HepG2 (cell line): Measurements from ENCODE around the gene FXN. TPM values are rescaled to one million over a fixed set of nuclear protein-coding genes. Genes with fewer than 3 reads are reported as not detected.

Source experiments
- AFF4 ChIP-seq: sonication (generic); formaldehyde crosslinking; IDR thresholded peaks from 2 replicates; pipeline ENCODE4 v1.4.0; 2020; ENCODE audit warnings: missing genetic modification reagents
- CREM ChIP-seq, 2 experiments: sonication (generic) in 1 of 2; formaldehyde crosslinking in 1 of 2; IDR thresholded peaks; 2 replicates each; pipeline versions ENCODE4 v1.4.0 to v1.6.1; 2016 to 2020; ENCODE audit warnings: antibody characterized with exemption in 1 of 2, mild to moderate bottlenecking in 1 of 2, missing genetic modification reagents in 1 of 2
- ERF ChIP-seq: IDR thresholded peaks from 2 replicates; pipeline ENCODE4 v1.6.1; 2018; ENCODE audit warnings: missing biosample characterization, missing genetic modification reagents
- KLF9 ChIP-seq: IDR thresholded peaks from 2 replicates; pipeline ENCODE4 v1.6.1; 2016; ENCODE audit warnings: low read depth
- MAF1 ChIP-seq: sonication (generic); formaldehyde crosslinking; IDR thresholded peaks from 2 replicates; pipeline ENCODE4 v1.5.0; 2020; ENCODE audit warnings: missing genetic modification reagents, borderline replicate concordance
- MEIS1 ChIP-seq: sonication (generic); formaldehyde crosslinking; IDR thresholded peaks from 2 replicates; pipeline ENCODE4 v1.9.0; 2021; ENCODE audit warnings: mild to moderate bottlenecking, missing genetic modification reagents, moderate library complexity, borderline replicate concordance
- MTF1 ChIP-seq: sonication (generic); formaldehyde crosslinking; IDR thresholded peaks from 2 replicates; pipeline ENCODE4 v1.5.0; 2020; ENCODE audit warnings: missing genetic modification reagents
- PHB2 ChIP-seq: fragments of 450-650 bp; IDR thresholded peaks from 2 replicates; pipeline ENCODE4 v1.6.1; 2018; ENCODE audit not compliant: partially characterized antibody
- POLR2AphosphoS5 ChIP-seq: IDR thresholded peaks from 2 replicates; pipeline ENCODE4 v1.6.1; 2012; ENCODE audit warnings: low read depth, low read length
- RFX3 ChIP-seq: IDR thresholded peaks from 2 replicates; pipeline ENCODE4 v1.6.1; 2016; ENCODE audit warnings: missing biosample characterization, missing genetic modification reagents
- SP1 ChIP-seq, 2 experiments: fragments of 450-650 bp in 1 of 2; sonication (generic) in 1 of 2; formaldehyde crosslinking in 1 of 2; IDR thresholded peaks; 2 replicates each; pipeline versions ENCODE4 v1.4.0 to v1.6.1; 2016 to 2020; ENCODE audit warnings: missing genetic modification reagents in 1 of 2
- SRF ChIP-seq: IDR thresholded peaks from 2 replicates; pipeline ENCODE4 v1.6.1; 2011; ENCODE audit warnings: mild to moderate bottlenecking, low read depth, low read length, moderate library complexity
- TEAD2 ChIP-seq: sonication (generic); formaldehyde crosslinking; IDR thresholded peaks from 2 replicates; pipeline ENCODE4 v1.9.0; 2021; ENCODE audit warnings: missing genetic modification reagents
- ZBTB4 ChIP-seq: sonication (generic); formaldehyde crosslinking; IDR thresholded peaks from 2 replicates; pipeline ENCODE4 v1.4.0; 2020; ENCODE audit warnings: missing genetic modification reagents, mild to moderate bottlenecking, borderline replicate concordance
- ZFP1 ChIP-seq: IDR thresholded peaks from 2 replicates; pipeline ENCODE4 v1.6.1; 2016
- ZNF280B ChIP-seq: sonication (generic); formaldehyde crosslinking; IDR thresholded peaks from 2 replicates; pipeline ENCODE4 v1.5.0; 2020; ENCODE audit warnings: missing genetic modification reagents, mild to moderate bottlenecking, borderline replicate concordance
- ZNF317 ChIP-seq: sonication (generic); formaldehyde crosslinking; IDR thresholded peaks from 2 replicates; pipeline ENCODE4 v1.5.0; 2020; ENCODE audit warnings: mild to moderate bottlenecking, missing genetic modification reagents
- ZNF614 ChIP-seq: IDR thresholded peaks from 2 replicates; pipeline ENCODE4 v1.6.1; 2018; ENCODE audit warnings: missing biosample characterization, missing genetic modification reagents, inconsistent platforms, borderline replicate concordance
- ZSCAN5A ChIP-seq: sonication (generic); formaldehyde crosslinking; IDR thresholded peaks from 2 replicates; pipeline ENCODE4 v1.8.0; 2022; ENCODE audit warnings: mild to moderate bottlenecking, missing genetic modification reagents, borderline replicate concordance
- polyA plus RNA-seq, 8 experiments: library from polyadenylated mRNA; depleted of rRNA in 3 of 8; stranded (reverse) in 7 of 8; unstranded in 1 of 8; fragments of >200 nt; fragmentation: Illumina TruSeq in 4 of 8; extraction: Trizol in 4 of 8; gene quantifications; 2 replicates each; pipeline versions ENCODE4 v1.2.1 to v1.2.3, GENCODE V29; 2011 to 2016; ENCODE audit warnings: low read depth in 4 of 8, missing spikeins in 1 of 8, mixed read lengths in 1 of 8; ENCODE audit not compliant: insufficient read depth in 1 of 8
- total RNA-seq, 5 experiments: library from RNA; depleted of rRNA; stranded (reverse); fragments of >200 nt; fragmentation: Illumina TruSeq; extraction: Trizol; gene quantifications; 2 replicates each; pipeline ENCODE4 v1.2.3, GENCODE V29; 2016; ENCODE audit warnings: low read depth in 1 of 5

FXN gene
- total and polyA plus RNA-seq, 2 of the 13 experiments (the other 11 are each of a cell fraction or from before 2014, with no cell fraction given), result 24.1 to 26.0 TPM

- TF ChIP-seq SP1 (IDR thresholded peaks at IDR 0.05) (no peak), SP1 (CRISPR knock-in tag; IDR thresholded peaks at IDR 0.05) (no peak), MEIS1 (CRISPR knock-in tag) (no peak), ZNF280B (CRISPR knock-in tag) (0 out of 2 replicates have a peak, but pooled peaks have one; percentile 64), MTF1 (CRISPR knock-in tag) (no peak), CREM (IDR thresholded peaks at IDR 0.05) (no peak), CREM (CRISPR knock-in tag; IDR thresholded peaks at IDR 0.05) (no peak), ZSCAN5A (CRISPR knock-in tag) (no peak), ZFP1 (no peak), RFX3 (CRISPR knock-in tag) (no peak), ERF (CRISPR knock-in tag) (0 out of 2 replicates have a peak, but pooled peaks have one; percentile 52), ZNF614 (CRISPR knock-in tag) (no peak), MAF1 (CRISPR knock-in tag) (no peak), AFF4 (CRISPR knock-in tag) (peak; percentile 65; the same call in 1 of the 2 replicates), ZBTB4 (CRISPR knock-in tag) (no peak), SRF (no peak), ZNF317 (CRISPR knock-in tag) (no peak), PHB2 (no peak), KLF9 (CRISPR knock-in tag) (no peak), TEAD2 (CRISPR knock-in tag) (no peak), POLR2AphosphoS5 (peak; percentile 12; the same call in 1 of the 2 replicates)
These were observed 85.9 kb downstream of the FXN start (continued) for GRCh38 chr9:69121155-69122081.
